HCT116 (cell line): ENCODE results near the gene PCDH9. TPM values are rescaled to one million over a fixed set of nuclear protein-coding genes. Genes with fewer than 3 reads are reported as not detected.

ENCODE experiments used
- ATAC-seq: fragments of 200-7000 bp; cut with Tn5 transposase; 2 replicates; pipeline ENCODE4 v1.9.1; 2020; ENCODE audit warnings: mild to moderate bottlenecking, moderate library complexity
- BruUV-seq: library from RNA; stranded (reverse); fragments of 400-500 nt; replicated peaks from 2 replicates; lab custom pipeline; 2021; lab: Mats Ljungman, UMichigan
- CTCF ChIA-PET: fragments of 300-600 bp; sonication (Branson Sonifier 250); formaldehyde crosslinking; loops from one replicate; lab custom pipeline; 2021; ENCODE audit warnings: antibody characterized with exemption; lab: Charles Lee
- POLR2A ChIA-PET: fragments of 300-600, 350-600 bp; sonication (Branson Sonifier 250); formaldehyde crosslinking; loops from one replicate; lab custom pipeline; 2021; ENCODE audit warnings: antibody characterized with exemption; lab: Charles Lee
- RAD21 ChIA-PET, 2 experiments: fragments of 300-600 bp; sonication (Branson Sonifier 250); formaldehyde crosslinking; loops; one replicate each; lab custom pipeline; 2023; ENCODE audit warnings: low total read pairs in 2 of 2; ENCODE audit not compliant: uncharacterized antibody in 2 of 2, unreplicated experiment in 2 of 2, low non-redundant PET in 1 of 2; lab: Charles Lee
- DNase-seq: peaks from one replicate; pipeline ENCODE4 v3.0.0-alpha.2; 2010; ENCODE audit warnings: low read depth, low spot score
- H2AFZ ChIP-seq: fragments of 200-600 bp; shearing (Covaris generic), sonication (generic); 2 replicates; pipeline ENCODE4 v1.6.1; 2017; ENCODE audit warnings: low read depth, mixed run types, mixed read lengths, antibody characterized with exemption, low read length; ENCODE audit not compliant: poor library complexity, severe bottlenecking
- H3K27ac ChIP-seq: 2 replicates; pipeline ENCODE4 v1.5.1; 2012; ENCODE audit warnings: low read depth, low read length
- H3K27me3 ChIP-seq: fragments of 200-600 bp; sonication (generic); 2 replicates; pipeline ENCODE4 v1.6.1; 2016; ENCODE audit warnings: mixed run types, low read length, mixed read lengths; ENCODE audit not compliant: insufficient read depth
- H3K36me3 ChIP-seq, 2 experiments: fragments of 200-500 bp in 1 of 2; fragments of 200-600 bp in 1 of 2; sonication (Bioruptor generic) in 1 of 2; sonication (generic) in 1 of 2; 2 replicates each; pipeline versions ENCODE4 v1.5.1 to v1.6.1; 2014 to 2016; ENCODE audit warnings: low read length in 2 of 2, inconsistent platforms in 1 of 2, mixed read lengths in 1 of 2, mixed run types in 1 of 2; ENCODE audit not compliant: insufficient read depth in 2 of 2, control insufficient read depth in 1 of 2
- H3K4me1 ChIP-seq, 2 experiments: fragments of 200-600 bp in 1 of 2; sonication (generic) in 1 of 2; 2 replicates each; pipeline versions ENCODE4 v1.5.1 to v1.6.1; 2012 to 2017; ENCODE audit warnings: low read length in 2 of 2, inconsistent platforms in 1 of 2, mild to moderate bottlenecking in 1 of 2, mixed read lengths in 1 of 2, mixed run types in 1 of 2, moderate library complexity in 1 of 2; ENCODE audit not compliant: insufficient read depth in 2 of 2, control insufficient read depth in 1 of 2
- H3K4me2 ChIP-seq: fragments of 200-600 bp; sonication (generic); 2 replicates; pipeline ENCODE4 v1.6.1; 2017; ENCODE audit warnings: mixed run types, low read length, mixed read lengths
- H3K4me3 ChIP-seq, 2 experiments: fragments of 200-600 bp in 1 of 2; sonication (generic) in 1 of 2; replicated peaks in 1 of 2; 2 replicates each; pipeline ENCODE4 v1.5.1; 2011 to 2016; ENCODE audit warnings: low read length in 2 of 2, control low read depth in 1 of 2, low read depth in 1 of 2, mild to moderate bottlenecking in 1 of 2, mixed read lengths in 1 of 2, mixed run types in 1 of 2
- H3K79me2 ChIP-seq: fragments of 200-600 bp; sonication (generic); 2 replicates; pipeline ENCODE4 v1.6.1; 2017; ENCODE audit warnings: mild to moderate bottlenecking, mixed run types, low read length, moderate library complexity, mixed read lengths; ENCODE audit not compliant: insufficient read depth
- H3K9ac ChIP-seq: fragments of 200-600 bp; sonication (generic); 2 replicates; pipeline ENCODE4 v1.6.1; 2016; ENCODE audit warnings: low read length, mixed read lengths
- H3K9me2 ChIP-seq: fragments of 200-600 bp; sonication (generic), shearing (Covaris generic); 2 replicates; pipeline ENCODE4 v1.6.1; 2017; ENCODE audit warnings: mixed run types, mild to moderate bottlenecking, moderate library complexity; ENCODE audit not compliant: insufficient read depth
- H3K9me3 ChIP-seq, 2 experiments: fragments of 200-500 bp in 1 of 2; fragments of 200-600 bp in 1 of 2; sonication (Bioruptor generic) in 1 of 2; sonication (generic) in 1 of 2; 2 replicates each; pipeline ENCODE4 v1.6.1; 2014 to 2017; ENCODE audit warnings: low read length in 2 of 2, mixed read lengths in 2 of 2, inconsistent platforms in 1 of 2, low read depth in 1 of 2, mild to moderate bottlenecking in 1 of 2, mixed run types in 1 of 2, moderate library complexity in 1 of 2; ENCODE audit not compliant: control insufficient read depth in 1 of 2, insufficient read depth in 1 of 2
- H4K20me1 ChIP-seq: fragments of 200-600 bp; sonication (generic), shearing (Covaris generic); 2 replicates; pipeline ENCODE4 v1.6.1; 2017; ENCODE audit warnings: mixed run types, mild to moderate bottlenecking, moderate library complexity; ENCODE audit not compliant: insufficient read depth
- CBX3 ChIP-seq: IDR thresholded peaks from 2 replicates; pipeline ENCODE4 v1.6.1; 2012; ENCODE audit warnings: low read depth
- EGR1 ChIP-seq: IDR thresholded peaks from 2 replicates; pipeline ENCODE4 v1.6.1; 2012; ENCODE audit warnings: low read depth
- ELF1 ChIP-seq: IDR thresholded peaks from 2 replicates; pipeline ENCODE4 v1.6.1; 2012; ENCODE audit warnings: low read depth, borderline replicate concordance
- EZH2 ChIP-seq: fragments of 200-600 bp; sonication (generic); IDR thresholded peaks from 2 replicates; pipeline ENCODE4 v1.6.1; 2017; ENCODE audit warnings: antibody characterized with exemption, mixed run types
- FOSL1 ChIP-seq: IDR thresholded peaks from 2 replicates; pipeline ENCODE4 v1.6.1; 2012; ENCODE audit warnings: low read depth
- JUND ChIP-seq: IDR thresholded peaks from 2 replicates; pipeline ENCODE4 v1.6.1; 2012
- POLR2A ChIP-seq: IDR thresholded peaks from 2 replicates; pipeline ENCODE4 v1.7.0; 2011; ENCODE audit warnings: borderline replicate concordance; ENCODE audit not compliant: insufficient read depth, insufficient read length; ENCODE audit errors: extremely low read depth
- POLR2AphosphoS5 ChIP-seq: IDR thresholded peaks from 2 replicates; pipeline ENCODE4 v1.6.1; 2011; ENCODE audit warnings: mild to moderate bottlenecking, low read depth, low read length, moderate library complexity
- RAD21 ChIP-seq: IDR thresholded peaks from 2 replicates; pipeline ENCODE4 v1.6.1; 2012; ENCODE audit warnings: low read depth, mild to moderate bottlenecking
- REST ChIP-seq: IDR thresholded peaks from 2 replicates; pipeline ENCODE4 v1.6.1; 2012; ENCODE audit warnings: low read depth
- SP1 ChIP-seq: IDR thresholded peaks from 2 replicates; pipeline ENCODE4 v1.6.1; 2012; ENCODE audit warnings: low read depth
- SRF ChIP-seq: IDR thresholded peaks from 2 replicates; pipeline ENCODE4 v1.6.1; 2012; ENCODE audit warnings: low read depth
- ZBTB33 ChIP-seq: IDR thresholded peaks from 2 replicates; pipeline ENCODE4 v1.6.1; 2011; ENCODE audit warnings: mild to moderate bottlenecking, low read length, moderate library complexity; ENCODE audit not compliant: insufficient replicate concordance; ENCODE audit errors: extremely low read depth
- intact Hi-C: fragments of 100-400 bp; cut with micrococcal nuclease; formaldehyde crosslinking; loops from 2 replicates; pipeline ENCODE4 v1.10.0; 2022
- total RNA-seq: library from RNA; stranded (reverse); gene quantifications from one replicate; pipeline ENCODE4 v1.2.1, GENCODE V29; 2021; ENCODE audit not compliant: unreplicated experiment

PCDH9 gene
- total RNA-seq, 1 experiment from 2014 or later = 0.02 TPM

GRCh38 chr13:66532146-66532545 lies 698.0 kb downstream of the PCDH9 start:
- no TSS peak for BruUV-seq
- Histone ChIP-seq H3K9me3 (no peaks in the 10 kb centered on the region), H3K27ac (no peak overlapping the region), H3K4me2 (no peak overlapping the region), H3K79me2 (no peaks in the 10 kb centered on the region), H3K4me3 (no peak overlapping the region), H3K9me2 (no peaks in the 10 kb centered on the region), H4K20me1 (no peaks in the 10 kb centered on the region), H3K4me1 (no peaks in the 10 kb centered on the region), H3K9ac (no peak overlapping the region), H3K36me3 (no peaks in the 10 kb centered on the region), H3K27me3 (no peaks in the 10 kb centered on the region), H2AFZ (no peak overlapping the region)
- ATAC-seq (no peak), DNase-seq (no peak)
- ChIA-PET CTCF (no interaction called here), RAD21 (no interaction called here), POLR2A (no interaction called here)
- intact Hi-C loops = no loop called here
- TF ChIP-seq ZBTB33 (no peak), SRF (no peak), ELF1 (no peak), RAD21 (no peak), FOSL1 (no peak), POLR2A (no peak), SP1 (no peak), EZH2 (no peak), REST (no peak), JUND (no peak), EGR1 (no peak), POLR2AphosphoS5 (no peak), CBX3 (no peak)
